PC-3 (cell line): ENCODE data around the gene GPBAR1.

ENCODE experiments used
- EZH2phosphoT487 ChIP-seq: fragments of 300-600 bp; sonication (generic); IDR thresholded peaks from 2 replicates; pipeline ENCODE4 v1.6.1; 2018; ENCODE audit warnings: mild to moderate bottlenecking, antibody characterized with exemption, low read length, borderline replicate concordance
- TF ChIP-seq, protein P1 (sequence below): fragments of 300-600 bp; sonication (generic); conservative IDR thresholded peaks from 2 replicates; pipeline ENCODE4 v1.5.1; 2017; ENCODE audit warnings: antibody characterized with exemption, low read depth, mild to moderate bottlenecking, low read length

DNA sequence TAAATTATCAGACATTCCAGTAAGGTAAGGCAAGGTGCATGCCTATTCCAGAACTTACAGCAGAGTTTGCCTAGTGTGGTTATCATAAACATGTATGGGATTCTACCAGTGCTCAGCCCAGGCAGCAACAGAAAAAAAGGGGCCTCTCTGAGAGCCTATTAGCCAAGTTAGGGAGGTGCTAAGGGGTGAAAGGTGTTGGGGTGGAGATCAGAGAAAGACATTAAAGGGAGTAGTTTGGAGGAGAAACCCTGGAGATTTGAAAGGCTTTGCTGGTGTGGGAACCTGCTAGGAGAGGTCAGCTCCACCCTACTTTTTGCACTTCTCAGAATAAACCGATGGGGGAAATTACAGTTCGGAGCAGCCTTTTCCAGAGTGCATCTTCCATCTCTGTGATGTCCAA, 40.9 kb upstream of the GPBAR1 start:
- TF ChIP-seq, protein P1, sequence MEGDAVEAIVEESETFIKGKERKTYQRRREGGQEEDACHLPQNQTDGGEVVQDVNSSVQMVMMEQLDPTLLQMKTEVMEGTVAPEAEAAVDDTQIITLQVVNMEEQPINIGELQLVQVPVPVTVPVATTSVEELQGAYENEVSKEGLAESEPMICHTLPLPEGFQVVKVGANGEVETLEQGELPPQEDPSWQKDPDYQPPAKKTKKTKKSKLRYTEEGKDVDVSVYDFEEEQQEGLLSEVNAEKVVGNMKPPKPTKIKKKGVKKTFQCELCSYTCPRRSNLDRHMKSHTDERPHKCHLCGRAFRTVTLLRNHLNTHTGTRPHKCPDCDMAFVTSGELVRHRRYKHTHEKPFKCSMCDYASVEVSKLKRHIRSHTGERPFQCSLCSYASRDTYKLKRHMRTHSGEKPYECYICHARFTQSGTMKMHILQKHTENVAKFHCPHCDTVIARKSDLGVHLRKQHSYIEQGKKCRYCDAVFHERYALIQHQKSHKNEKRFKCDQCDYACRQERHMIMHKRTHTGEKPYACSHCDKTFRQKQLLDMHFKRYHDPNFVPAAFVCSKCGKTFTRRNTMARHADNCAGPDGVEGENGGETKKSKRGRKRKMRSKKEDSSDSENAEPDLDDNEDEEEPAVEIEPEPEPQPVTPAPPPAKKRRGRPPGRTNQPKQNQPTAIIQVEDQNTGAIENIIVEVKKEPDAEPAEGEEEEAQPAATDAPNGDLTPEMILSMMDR: no peak
- no peak for TF ChIP-seq EZH2phosphoT487
